Fibroblast of the aortic adventitia (primary cell): ENCODE data around the gene CTNNA2. TPM values are rescaled to one million over a fixed set of nuclear protein-coding genes. Genes with fewer than 3 reads are reported as not detected.

Source experiments
- DNase-seq: peaks from one replicate; pipeline ENCODE4 v3.0.0-alpha.2; 2010; ENCODE audit warnings: low read depth
- H3K4me3 ChIP-seq: 2 replicates; pipeline ENCODE4 v1.5.1; 2011; ENCODE audit warnings: low read depth, mild to moderate bottlenecking, control low read depth, low read length, moderate library complexity
- CTCF ChIP-seq: IDR thresholded peaks from 2 replicates; pipeline ENCODE4 v1.5.1; 2011; ENCODE audit warnings: mild to moderate bottlenecking, low read length, control low read depth, inconsistent platforms; ENCODE audit not compliant: insufficient read depth
- total RNA-seq: library from RNA; depleted of rRNA; stranded (reverse); fragments of >200 nt; gene quantifications from 2 replicates; pipeline ENCODE4 v1.2.3, GENCODE V29; 2012; ENCODE audit warnings: low replicate concordance

CTNNA2 gene
- total RNA-seq, 1 donor, result 0.36 TPM

GRCh38 chr2:79909521-79909920, 396.7 kb downstream of the CTNNA2 start:
- DNase-seq, result no peak
- TF ChIP-seq CTCF, result no peak
- H3K4me3 ChIP-seq, result no peak overlapping the region

DNA sequence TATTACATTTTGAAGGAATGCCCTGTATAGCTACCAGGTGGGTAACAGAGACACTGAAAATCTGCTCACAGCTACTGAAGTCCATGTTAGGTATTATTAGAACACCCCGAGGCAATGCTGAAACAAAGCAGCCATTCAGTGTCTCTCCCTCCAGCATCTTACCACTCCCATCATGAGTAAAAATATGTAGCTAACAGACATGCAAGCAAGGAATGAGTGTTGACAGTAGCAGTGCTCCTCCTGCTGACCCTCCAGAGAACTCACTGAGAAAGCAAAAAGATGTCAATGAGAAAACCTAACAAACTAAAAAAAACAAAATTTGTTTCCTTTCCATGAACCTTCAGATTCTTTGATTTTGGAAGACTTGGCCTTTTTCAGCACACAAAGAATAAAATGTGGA, 397.8 kb downstream of the CTNNA2 start:
- TF ChIP-seq CTCF, result no peak
- no peak for DNase-seq

DNA sequence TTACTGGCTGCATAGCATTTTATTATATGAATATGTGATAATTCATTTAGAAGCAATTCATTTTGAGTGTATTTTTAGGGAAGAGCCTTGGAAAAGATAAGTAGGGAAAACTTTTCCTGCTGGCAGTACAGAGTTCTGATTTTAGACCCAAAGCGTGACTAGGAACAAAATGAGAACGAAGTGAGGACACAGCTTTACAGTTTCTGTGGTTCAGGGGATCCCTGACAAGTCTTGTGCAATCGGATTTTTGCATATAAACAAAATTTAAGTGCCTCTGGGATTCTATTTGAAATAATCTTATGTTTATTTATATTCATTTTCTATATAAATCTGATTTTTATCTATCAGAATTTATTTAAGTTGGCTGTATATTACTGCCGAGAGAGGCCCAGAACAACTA, 402.6 kb downstream of the CTNNA2 start:
- H3K4me3 ChIP-seq, result no peak overlapping the region
- TF ChIP-seq CTCF, result no peak
- DNase-seq, result no peak

More for the DNA sequence above, 397.8 kb downstream of the CTNNA2 start:
- no peak overlapping the region for H3K4me3 ChIP-seq

GRCh38 chr2:79916285-79916684, 403.4 kb downstream of the CTNNA2 start:
- no peak for DNase-seq
- TF ChIP-seq CTCF, result no peak
- no peak overlapping the region for H3K4me3 ChIP-seq

- no peak for TF ChIP-seq CTCF
- no peak for DNase-seq
- H3K4me3 ChIP-seq, result no peak overlapping the region
Measured at GRCh38 chr2:79920512-79921076, 407.7 kb downstream of the CTNNA2 start.

GRCh38 chr2:79929624-79930023, 416.8 kb downstream of the CTNNA2 start:
- DNase-seq, result no peak
- no peak overlapping the region for H3K4me3 ChIP-seq
- TF ChIP-seq CTCF, result no peak
